Measurements from ENCODE around the gene TMTC4. TPM values are rescaled to one million over a fixed set of nuclear protein-coding genes. Genes with fewer than 3 reads are reported as not detected.

TMTC4 gene
- total and polyA plus RNA-seq, 2 experiments from 2014 or later: 15.0 to 32.6 TPM

GRCh38 chr13:100658363-100658762 is 16.2 kb downstream of the TMTC4 start:
- WGBS (ENCODE audit: low lambda C conversion rate, missing lambda C conversion rate): 50% methylated on average over 2 of the region's 2 CpGs
- no peak for TF ChIP-seq EZH2phosphoT487 (IDR thresholded peaks at IDR 0.05; ENCODE audit: low read depth, severe bottlenecking, unreplicated experiment)
- no peak for TF ChIP-seq CTCF (IDR thresholded peaks at IDR 0.05; ENCODE audit: poor library complexity)
- no peak for TF ChIP-seq EZH2 (IDR thresholded peaks at IDR 0.05; ENCODE audit: borderline replicate concordance)
- Histone ChIP-seq H3K79me2 (no peaks in the 10 kb centered on the region), H3K4me2 (no peak overlapping the region), H3K36me3 (replicated peaks; ENCODE audit: insufficient read depth, low read depth) (no peaks in the 10 kb centered on the region), H3K9me3 (ENCODE audit: low read depth) (no peaks in the 10 kb centered on the region), H4K20me1 (ENCODE audit: insufficient read depth, poor library complexity, severe bottlenecking) (no peaks in the 10 kb centered on the region), H3K27me3 (no peaks in the 10 kb centered on the region), H3K27ac (no peak overlapping the region), H3K4me3 (no peak overlapping the region), H3K4me1 (ENCODE audit: insufficient read depth) (no peaks in the 10 kb centered on the region), H3K9me2 (replicated peaks; ENCODE audit: insufficient read depth) (no peaks in the 10 kb centered on the region), H2AFZ (no peak overlapping the region)
- no peak for DNase-seq (ENCODE audit: low spot score)

GRCh38 chr13:100657881-100658315 is 16.7 kb downstream of the TMTC4 start:
- TF ChIP-seq CTCF (IDR thresholded peaks at IDR 0.05; ENCODE audit: poor library complexity): no peak
- TF ChIP-seq EZH2 (IDR thresholded peaks at IDR 0.05; ENCODE audit: borderline replicate concordance): no peak
- no peak for TF ChIP-seq EZH2phosphoT487 (IDR thresholded peaks at IDR 0.05; ENCODE audit: low read depth, severe bottlenecking, unreplicated experiment)
- H3K27ac ChIP-seq: no peak overlapping the region
- no peaks in the 10 kb centered on the region for H4K20me1 ChIP-seq (ENCODE audit: insufficient read depth, poor library complexity, severe bottlenecking)
- H3K9me3 ChIP-seq (ENCODE audit: low read depth): no peaks in the 10 kb centered on the region
- whole genome bisulfite sequencing (ENCODE audit: low lambda C conversion rate, missing lambda C conversion rate): 95% methylated on average over 5 of the region's 5 CpGs
- H2AFZ ChIP-seq: no peak overlapping the region
- no peak overlapping the region for H3K4me2 ChIP-seq
- no peak for DNase-seq (ENCODE audit: low spot score)
- no peaks in the 10 kb centered on the region for H3K4me1 ChIP-seq (ENCODE audit: insufficient read depth)
- H3K79me2 ChIP-seq: no peaks in the 10 kb centered on the region
- H3K36me3 ChIP-seq (replicated peaks; ENCODE audit: insufficient read depth, low read depth): no peaks in the 10 kb centered on the region
- H3K9me2 ChIP-seq (replicated peaks; ENCODE audit: insufficient read depth): no peaks in the 10 kb centered on the region
- H3K27me3 ChIP-seq: no peaks in the 10 kb centered on the region
- H3K4me3 ChIP-seq: no peak overlapping the region

- Histone ChIP-seq H3K4me2 (no peak overlapping the region), H3K4me3 (no peak overlapping the region), H3K9me2 (replicated peaks; ENCODE audit: insufficient read depth) (no peaks in the 10 kb centered on the region), H3K9me3 (ENCODE audit: low read depth) (no peaks in the 10 kb centered on the region), H3K4me1 (ENCODE audit: insufficient read depth) (no peaks in the 10 kb centered on the region), H3K27ac (no peak overlapping the region), H3K79me2 (no peaks in the 10 kb centered on the region), H4K20me1 (ENCODE audit: insufficient read depth, poor library complexity, severe bottlenecking) (no peaks in the 10 kb centered on the region), H2AFZ (no peak overlapping the region), H3K27me3 (no peaks in the 10 kb centered on the region), H3K36me3 (replicated peaks; ENCODE audit: insufficient read depth, low read depth) (no peaks in the 10 kb centered on the region)
- no peak for DNase-seq (ENCODE audit: low spot score)
- no peak for TF ChIP-seq CTCF (IDR thresholded peaks at IDR 0.05; ENCODE audit: poor library complexity)
- TF ChIP-seq EZH2 (IDR thresholded peaks at IDR 0.05; ENCODE audit: borderline replicate concordance): no peak
- no peak for TF ChIP-seq EZH2phosphoT487 (IDR thresholded peaks at IDR 0.05; ENCODE audit: low read depth, severe bottlenecking, unreplicated experiment)
- WGBS (ENCODE audit: low lambda C conversion rate, missing lambda C conversion rate): 93% methylated on average over 2 of the region's 2 CpGs
Observed at GRCh38 chr13:100652510-100652909, 22.1 kb downstream of the TMTC4 start.

- H3K27me3 ChIP-seq: no peaks in the 10 kb centered on the region
- H3K4me2 ChIP-seq: no peak overlapping the region
- H4K20me1 ChIP-seq (ENCODE audit: insufficient read depth, poor library complexity, severe bottlenecking): no peaks in the 10 kb centered on the region
- no peaks in the 10 kb centered on the region for H3K36me3 ChIP-seq (replicated peaks; ENCODE audit: insufficient read depth, low read depth)
- H3K79me2 ChIP-seq: no peaks in the 10 kb centered on the region
- no peaks in the 10 kb centered on the region for H3K9me3 ChIP-seq (ENCODE audit: low read depth)
- no peaks in the 10 kb centered on the region for H3K4me1 ChIP-seq (ENCODE audit: insufficient read depth)
- H3K4me3 ChIP-seq: no peak overlapping the region
- WGBS (ENCODE audit: low lambda C conversion rate, missing lambda C conversion rate): 82% methylated on average over 14 of the region's 14 CpGs
- DNase-seq (ENCODE audit: low spot score): no peak
- no peaks in the 10 kb centered on the region for H3K9me2 ChIP-seq (replicated peaks; ENCODE audit: insufficient read depth)
- H2AFZ ChIP-seq: no peak overlapping the region
- H3K27ac ChIP-seq: no peak overlapping the region
- TF ChIP-seq EZH2 (IDR thresholded peaks at IDR 0.05; ENCODE audit: borderline replicate concordance) (no peak), EZH2phosphoT487 (IDR thresholded peaks at IDR 0.05; ENCODE audit: low read depth, severe bottlenecking, unreplicated experiment) (no peak), CTCF (IDR thresholded peaks at IDR 0.05; ENCODE audit: poor library complexity) (no peak)
Observed at GRCh38 chr13:100650326-100650725, 24.3 kb downstream of the TMTC4 start.

Data from hepatocyte (in vitro differentiated cells).